GM19240 (cell line): Measurements from ENCODE around the gene TMEM94.
A peak's percentile ranks its signal among the peaks of the same experiment; 100 is the strongest.

Experiments
- DNase-seq: peaks from one replicate; pipeline ENCODE4 v3.0.0; 2011; ENCODE audit warnings: low spot score; ENCODE audit not compliant: insufficient read length

TMEM94 gene

GRCh38 chr17:75494326-75494877 is 38.0 kb downstream of the TMEM94 start:
- no peak for DNase-seq

GRCh38 chr17:75496005-75496404 is 39.6 kb downstream of the TMEM94 start:
- DNase-seq: no peak

GRCh38 chr17:75498039-75498725 is 41.7 kb downstream of the TMEM94 start:
- no peak for DNase-seq

GRCh38 chr17:75498726-75499213 is 42.3 kb downstream of the TMEM94 start:
- no peak for DNase-seq

GRCh38 chr17:75499313-75500022 is 43.0 kb downstream of the TMEM94 start:
- no peak for DNase-seq

GRCh38 chr17:75500419-75501216 is 44.2 kb downstream of the TMEM94 start:
- no peak for DNase-seq

GRCh38 chr17:75501378-75502071 is 45.1 kb downstream of the TMEM94 start:
- no peak for DNase-seq

- no peak for DNase-seq
Measured at GRCh38 chr17:75502072-75502720, 45.8 kb downstream of the TMEM94 start.

- no peak for DNase-seq
Measured at GRCh38 chr17:75502721-75503329, 46.4 kb downstream of the TMEM94 start.

- no peak for DNase-seq
Measured at GRCh38 chr17:75503337-75503950, 47.0 kb downstream of the TMEM94 start.

- no peak for DNase-seq
Measured at GRCh38 chr17:75503976-75504346, 47.5 kb downstream of the TMEM94 start.

GRCh38 chr17:75504347-75505151 is 48.1 kb downstream of the TMEM94 start:
- peak; percentile 64 for DNase-seq

- DNase-seq: no peak
Measured at GRCh38 chr17:75505152-75505409, 48.6 kb downstream of the TMEM94 start.

- DNase-seq: no peak
Measured at GRCh38 chr17:75505640-75506039, 49.2 kb downstream of the TMEM94 start.

- no peak for DNase-seq
Measured at GRCh38 chr17:75506134-75506533, 49.7 kb downstream of the TMEM94 start.

- DNase-seq: no peak
Measured at GRCh38 chr17:75506888-75507287, 50.5 kb downstream of the TMEM94 start.

- DNase-seq: no peak
Measured at GRCh38 chr17:75507733-75508719, 51.6 kb downstream of the TMEM94 start.

GRCh38 chr17:75508931-75509361 is 52.5 kb downstream of the TMEM94 start:
- DNase-seq: no peak
